ENCODE data around the gene ADNP2.

Gene ADNP2

GRCh38 chr18:80169607-80170006, 60.5 kb downstream of the ADNP2 start:
- no peak overlapping the region for H3K4me3 ChIP-seq (ENCODE audit: low read depth, low read length)
- no peak overlapping the region for H3K27ac ChIP-seq (ENCODE audit: low read depth, low read length)
- no peaks in the 10 kb centered on the region for H3K4me1 ChIP-seq (ENCODE audit: control insufficient read depth, insufficient read depth, low read length, unreplicated experiment)
- H3K36me3 ChIP-seq (ENCODE audit: insufficient read depth, low read length) = no peaks in the 10 kb centered on the region
- no peaks in the 10 kb centered on the region for H3K79me2 ChIP-seq (ENCODE audit: control insufficient read depth, insufficient read depth, low read length, unreplicated experiment)
- H3K27me3 ChIP-seq (ENCODE audit: insufficient read depth, low read length) = no peaks in the 10 kb centered on the region
- no peak overlapping the region for H2AFZ ChIP-seq (ENCODE audit: low read length, unreplicated experiment)

DNA sequence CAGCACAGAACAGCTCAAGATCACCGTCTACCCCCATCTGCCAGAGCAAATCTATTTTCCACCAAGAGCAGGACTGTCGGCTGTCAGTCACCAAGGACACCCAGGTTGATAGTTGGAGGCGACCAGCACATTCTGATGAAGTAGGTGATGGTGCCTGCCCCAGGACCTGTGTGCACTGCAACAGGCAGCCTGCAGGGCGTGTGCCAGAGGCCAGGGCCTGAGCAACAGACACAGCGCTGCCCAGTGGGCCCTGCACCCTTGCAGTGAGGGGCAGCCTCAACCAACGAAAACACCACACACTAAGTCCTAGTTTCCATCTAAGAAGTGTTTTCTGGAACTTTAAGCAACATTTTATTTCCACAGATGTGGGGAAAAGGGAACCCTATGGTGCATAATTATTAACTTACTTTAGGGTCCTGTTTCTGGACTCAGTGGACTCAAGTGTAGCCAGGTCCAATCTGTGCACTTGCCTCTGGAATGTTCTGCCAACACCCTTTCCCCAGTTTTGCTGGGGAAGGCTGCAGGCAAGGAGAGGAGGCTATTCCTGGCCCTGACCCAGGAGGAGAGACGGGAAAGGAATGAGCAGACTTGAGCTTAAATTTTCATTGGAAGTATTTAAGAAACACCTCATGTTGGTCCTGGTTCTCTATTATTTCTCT, 61.5 kb downstream of the ADNP2 start:
- H3K4me1 ChIP-seq (ENCODE audit: control insufficient read depth, insufficient read depth, low read length, unreplicated experiment) = no peaks in the 10 kb centered on the region
- H3K4me3 ChIP-seq (ENCODE audit: low read depth, low read length) = no peak overlapping the region; the same call in 1 of the 2 replicates
- no peaks in the 10 kb centered on the region for H3K79me2 ChIP-seq (ENCODE audit: control insufficient read depth, insufficient read depth, low read length, unreplicated experiment)
- H3K27ac ChIP-seq (ENCODE audit: low read depth, low read length) = no peak overlapping the region
- H2AFZ ChIP-seq (ENCODE audit: low read length, unreplicated experiment) = no peak overlapping the region
- no peaks in the 10 kb centered on the region for H3K36me3 ChIP-seq (ENCODE audit: insufficient read depth, low read length)
- peaks cover 7% of the 10 kb centered on the region for H3K27me3 ChIP-seq (ENCODE audit: insufficient read depth, low read length)

GRCh38 chr18:80171054-80171872, 62.2 kb downstream of the ADNP2 start:
- Histone ChIP-seq H3K4me3 (ENCODE audit: low read depth, low read length) (peak overlapping the region; percentile 44), H3K27me3 (ENCODE audit: insufficient read depth, low read length) (peaks cover 15% of the 10 kb centered on the region), H3K4me1 (ENCODE audit: control insufficient read depth, insufficient read depth, low read length, unreplicated experiment) (no peaks in the 10 kb centered on the region), H3K36me3 (ENCODE audit: insufficient read depth, low read length) (no peaks in the 10 kb centered on the region), H3K79me2 (ENCODE audit: control insufficient read depth, insufficient read depth, low read length, unreplicated experiment) (no peaks in the 10 kb centered on the region), H3K27ac (ENCODE audit: low read depth, low read length) (no peak overlapping the region), H2AFZ (ENCODE audit: low read length, unreplicated experiment) (no peak overlapping the region)

- Histone ChIP-seq H3K27ac (ENCODE audit: low read depth, low read length) (no peak overlapping the region), H3K4me1 (ENCODE audit: control insufficient read depth, insufficient read depth, low read length, unreplicated experiment) (no peaks in the 10 kb centered on the region), H2AFZ (ENCODE audit: low read length, unreplicated experiment) (no peak overlapping the region), H3K27me3 (ENCODE audit: insufficient read depth, low read length) (peaks cover 21% of the 10 kb centered on the region), H3K36me3 (ENCODE audit: insufficient read depth, low read length) (no peaks in the 10 kb centered on the region), H3K4me3 (ENCODE audit: low read depth, low read length) (no peak overlapping the region), H3K79me2 (ENCODE audit: control insufficient read depth, insufficient read depth, low read length, unreplicated experiment) (no peaks in the 10 kb centered on the region)
Measured at GRCh38 chr18:80172056-80172455, 63.0 kb downstream of the ADNP2 start.

DNA sequence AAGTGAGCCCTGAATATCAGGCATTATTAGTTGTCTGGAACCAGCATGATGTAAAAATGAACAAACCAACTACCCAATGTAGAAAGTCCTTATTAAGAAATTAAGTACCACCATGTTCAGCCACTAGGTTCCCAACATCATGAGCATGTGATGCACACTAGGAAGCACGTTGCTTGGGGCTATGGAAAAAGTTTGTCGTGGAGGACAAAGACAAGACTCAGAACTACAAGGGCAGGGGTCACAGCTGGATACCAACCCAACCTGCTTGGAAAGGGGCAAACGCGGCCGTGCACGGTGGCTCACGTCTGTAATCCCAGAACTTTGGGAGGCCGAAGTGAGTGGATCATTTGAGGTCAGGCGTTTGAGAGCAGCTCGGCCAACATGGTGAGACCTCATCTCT, 64.0 kb downstream of the ADNP2 start:
- no peak overlapping the region for H3K4me3 ChIP-seq (ENCODE audit: low read depth, low read length)

DNA sequence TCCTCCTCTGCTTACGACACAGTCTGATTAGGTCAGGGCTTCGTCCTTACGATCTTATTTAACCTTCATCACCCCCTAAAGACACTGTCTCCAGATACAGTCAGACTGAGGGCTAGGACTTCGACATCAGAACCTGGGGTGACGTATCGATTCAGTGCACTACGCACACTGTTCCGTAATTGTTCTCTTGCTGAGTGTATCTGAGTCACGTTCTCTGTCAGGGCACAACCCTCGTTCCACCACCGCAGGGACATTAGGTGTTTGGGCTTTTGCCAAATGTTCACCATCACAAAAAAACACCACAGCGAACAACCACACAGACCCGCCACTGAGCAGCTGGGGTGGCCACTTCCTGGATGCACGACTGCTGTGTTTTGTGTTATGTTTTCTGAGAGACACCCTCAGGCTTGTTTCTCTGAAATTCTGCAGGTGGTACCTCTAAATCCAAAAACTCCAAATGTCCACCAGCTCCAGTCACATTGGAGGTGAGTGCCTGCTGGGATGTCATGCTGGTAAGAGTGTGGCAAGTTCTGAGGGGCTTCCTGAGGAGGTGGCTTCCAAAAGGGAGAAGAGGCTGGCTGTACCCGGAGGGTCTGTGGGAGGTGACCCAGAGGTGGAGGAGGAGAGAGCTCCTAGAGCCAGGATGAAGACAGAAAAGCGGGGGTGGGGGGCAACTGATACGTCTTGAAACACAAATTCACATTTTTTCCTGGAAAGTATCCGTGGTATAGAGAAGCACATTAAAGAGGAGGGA, 66.6 kb downstream of the ADNP2 start:
- Histone ChIP-seq H3K4me3 (ENCODE audit: low read depth, low read length) (no peak overlapping the region), H3K4me1 (ENCODE audit: control insufficient read depth, insufficient read depth, low read length, unreplicated experiment) (no peaks in the 10 kb centered on the region), H3K27ac (ENCODE audit: low read depth, low read length) (no peak overlapping the region), H3K79me2 (ENCODE audit: control insufficient read depth, insufficient read depth, low read length, unreplicated experiment) (no peaks in the 10 kb centered on the region), H2AFZ (ENCODE audit: low read length, unreplicated experiment) (no peak overlapping the region), H3K36me3 (ENCODE audit: insufficient read depth, low read length) (no peaks in the 10 kb centered on the region), H3K27me3 (ENCODE audit: insufficient read depth, low read length) (peaks cover 21% of the 10 kb centered on the region)

More for the DNA sequence above, 64.0 kb downstream of the ADNP2 start:
- Histone ChIP-seq H3K4me1 (ENCODE audit: control insufficient read depth, insufficient read depth, low read length, unreplicated experiment) (no peaks in the 10 kb centered on the region), H3K27me3 (ENCODE audit: insufficient read depth, low read length) (peaks cover 21% of the 10 kb centered on the region), H3K27ac (ENCODE audit: low read depth, low read length) (no peak overlapping the region), H3K36me3 (ENCODE audit: insufficient read depth, low read length) (no peaks in the 10 kb centered on the region), H3K79me2 (ENCODE audit: control insufficient read depth, insufficient read depth, low read length, unreplicated experiment) (no peaks in the 10 kb centered on the region), H2AFZ (ENCODE audit: low read length, unreplicated experiment) (no peak overlapping the region)

- H3K36me3 ChIP-seq (ENCODE audit: insufficient read depth, low read length) = no peaks in the 10 kb centered on the region
- no peaks in the 10 kb centered on the region for H3K79me2 ChIP-seq (ENCODE audit: control insufficient read depth, insufficient read depth, low read length, unreplicated experiment)
- H3K27ac ChIP-seq (ENCODE audit: low read depth, low read length) = no peak overlapping the region
- no peak overlapping the region for H3K4me3 ChIP-seq (ENCODE audit: low read depth, low read length)
- H3K4me1 ChIP-seq (ENCODE audit: control insufficient read depth, insufficient read depth, low read length, unreplicated experiment) = no peaks in the 10 kb centered on the region
- no peak overlapping the region for H2AFZ ChIP-seq (ENCODE audit: low read length, unreplicated experiment)
- H3K27me3 ChIP-seq (ENCODE audit: insufficient read depth, low read length) = peaks cover 21% of the 10 kb centered on the region
Measured at GRCh38 chr18:80176334-80177073, 67.4 kb downstream of the ADNP2 start.

GRCh38 chr18:80177128-80177527, 68.1 kb downstream of the ADNP2 start:
- H3K79me2 ChIP-seq (ENCODE audit: control insufficient read depth, insufficient read depth, low read length, unreplicated experiment) = no peaks in the 10 kb centered on the region

DNA sequence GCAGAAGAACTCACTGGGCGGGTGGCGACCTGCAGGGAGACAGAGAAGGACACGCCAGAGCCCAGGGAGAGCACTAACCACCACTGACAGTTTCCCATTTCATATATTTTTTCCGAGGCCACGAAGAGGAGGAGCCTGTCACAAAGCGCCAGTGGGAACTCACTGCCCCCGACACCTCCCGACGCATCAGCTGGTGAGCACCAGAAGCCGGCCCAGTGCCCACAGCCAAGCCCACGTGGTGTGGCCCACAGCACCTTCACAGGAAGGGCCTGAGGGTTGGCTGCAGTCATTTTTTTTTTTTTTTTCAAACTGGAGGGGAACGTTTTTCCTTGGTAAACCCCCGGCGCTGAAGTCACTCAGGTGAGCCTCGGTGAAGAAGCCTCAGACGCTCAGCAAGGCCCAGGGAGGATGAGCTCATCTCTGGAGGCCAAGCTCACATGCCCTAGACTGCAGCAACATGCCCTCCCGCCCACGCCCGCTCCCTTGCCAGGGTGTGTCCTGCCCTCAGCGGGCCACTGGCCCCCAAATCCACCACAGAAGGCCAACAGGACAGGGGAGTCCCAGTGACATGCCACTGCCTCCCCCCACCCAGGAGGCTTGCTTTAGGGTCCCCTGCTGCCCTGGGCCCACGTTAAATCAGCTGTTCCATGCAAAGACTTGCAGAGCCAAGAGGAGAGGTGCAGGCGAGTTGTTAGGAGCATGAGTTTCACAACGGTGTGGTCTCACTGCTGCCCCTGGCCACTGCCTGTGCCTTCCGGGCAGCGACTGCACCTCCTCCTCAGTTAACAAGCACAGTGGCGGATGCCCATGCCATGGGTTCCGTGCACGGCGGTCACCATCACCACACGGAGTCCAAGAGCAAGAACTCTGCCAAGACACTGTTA, 70.1 kb downstream of the ADNP2 start:
- Histone ChIP-seq H3K4me3 (ENCODE audit: low read depth, low read length) (no peak overlapping the region), H3K36me3 (ENCODE audit: insufficient read depth, low read length) (no peaks in the 10 kb centered on the region)

More at GRCh38 chr18:80177128-80177527, 68.1 kb downstream of the ADNP2 start:
- H3K36me3 ChIP-seq (ENCODE audit: insufficient read depth, low read length) = no peaks in the 10 kb centered on the region
- H3K27ac ChIP-seq (ENCODE audit: low read depth, low read length) = no peak overlapping the region
- no peak overlapping the region for H2AFZ ChIP-seq (ENCODE audit: low read length, unreplicated experiment)
- H3K27me3 ChIP-seq (ENCODE audit: insufficient read depth, low read length) = peaks cover 21% of the 10 kb centered on the region
- no peaks in the 10 kb centered on the region for H3K4me1 ChIP-seq (ENCODE audit: control insufficient read depth, insufficient read depth, low read length, unreplicated experiment)
- H3K4me3 ChIP-seq (ENCODE audit: low read depth, low read length) = no peak overlapping the region

More for the DNA sequence above, 70.1 kb downstream of the ADNP2 start:
- H3K4me1 ChIP-seq (ENCODE audit: control insufficient read depth, insufficient read depth, low read length, unreplicated experiment) = no peaks in the 10 kb centered on the region
- H3K27ac ChIP-seq (ENCODE audit: low read depth, low read length) = no peak overlapping the region
- H2AFZ ChIP-seq (ENCODE audit: low read length, unreplicated experiment) = no peak overlapping the region
- no peaks in the 10 kb centered on the region for H3K79me2 ChIP-seq (ENCODE audit: control insufficient read depth, insufficient read depth, low read length, unreplicated experiment)
- peaks cover 21% of the 10 kb centered on the region for H3K27me3 ChIP-seq (ENCODE audit: insufficient read depth, low read length)
